ENCODE results near the gene AKNA. TPM values are rescaled to one million over a fixed set of nuclear protein-coding genes. Genes with fewer than 3 reads are reported as not detected.

AKNA gene
- total RNA-seq, 2 donors from 2014 or later: 7.3 to 11.9 TPM

GRCh38 chr9:114361542-114361941 is 26.2 kb downstream of the AKNA start:
- no peaks in the 10 kb centered on the region for H3K9me3 ChIP-seq
- no peaks in the 10 kb centered on the region for H3K27me3 ChIP-seq
- peaks cover 0 to 21% of the 10 kb centered on the region in 2 donors for H3K36me3 ChIP-seq (replicated peaks in 1 of 2; ENCODE audit: insufficient read depth in 1 of 2, low read depth in 2 of 2)
- intact Hi-C loops (cut with DNase I): no loop called here
- ATAC-seq: no peak
- WGBS, 2 donors: 84 to 87% methylated on average over 6 to 7 of the region's 7 CpGs
- TF ChIP-seq CTCF (IDR thresholded peaks at IDR 0.05): no peak
- no peak for TF ChIP-seq POLR2A (IDR thresholded peaks at IDR 0.05)
- DNase-seq: no peak
- no peak overlapping the region for H3K27ac ChIP-seq
- H3K4me1 ChIP-seq: no peaks in the 10 kb centered on the region
- H3K4me3 ChIP-seq: no peak overlapping the region

- no peaks in the 10 kb centered on the region for H3K9me3 ChIP-seq
- peaks cover 0 to 25% of the 10 kb centered on the region in 2 donors for H3K36me3 ChIP-seq (replicated peaks in 1 of 2; ENCODE audit: insufficient read depth in 1 of 2, low read depth in 2 of 2)
- TF ChIP-seq POLR2A (IDR thresholded peaks at IDR 0.05) (no peak), CTCF (IDR thresholded peaks at IDR 0.05) (no peak)
- no peak overlapping the region for H3K4me3 ChIP-seq
- ATAC-seq (no peak), DNase-seq (no peak)
- no peak overlapping the region for H3K27ac ChIP-seq
- intact Hi-C loops (cut with DNase I): no loop called here
- H3K27me3 ChIP-seq: no peaks in the 10 kb centered on the region
- WGBS, 2 donors: 86 to 90% methylated on average over 5 to 7 of the region's 7 CpGs
- no peaks in the 10 kb centered on the region for H3K4me1 ChIP-seq
These were observed 28.0 kb downstream of the AKNA start for GRCh38 chr9:114359801-114360200.

GRCh38 chr9:114357911-114358328 is 29.9 kb downstream of the AKNA start:
- H3K4me1 ChIP-seq: no peaks in the 10 kb centered on the region
- no peak overlapping the region for H3K4me3 ChIP-seq
- DNase-seq (no peak), ATAC-seq (no peak)
- 82 to 96% methylated on average over 4 to 9 of the region's 9 CpGs for WGBS, 2 donors
- H3K36me3 ChIP-seq (replicated peaks in 1 of 2; ENCODE audit: insufficient read depth in 1 of 2, low read depth in 2 of 2): peaks cover 0 to 25% of the 10 kb centered on the region in 2 donors
- no peak overlapping the region for H3K27ac ChIP-seq
- no peaks in the 10 kb centered on the region for H3K9me3 ChIP-seq
- H3K27me3 ChIP-seq: no peaks in the 10 kb centered on the region
- intact Hi-C loops (cut with DNase I): no loop called here
- TF ChIP-seq POLR2A (IDR thresholded peaks at IDR 0.05) (no peak), CTCF (IDR thresholded peaks at IDR 0.05) (no peak)

- intact Hi-C loops (cut with DNase I): no loop called here
- ATAC-seq (no peak), DNase-seq (no peak)
- no peaks in the 10 kb centered on the region for H3K9me3 ChIP-seq
- 87 to 89% methylated on average over 6 of the region's 6 CpGs for WGBS, 2 donors
- TF ChIP-seq CTCF (IDR thresholded peaks at IDR 0.05) (no peak), POLR2A (IDR thresholded peaks at IDR 0.05) (no peak)
- no peak overlapping the region for H3K27ac ChIP-seq
- H3K27me3 ChIP-seq: no peaks in the 10 kb centered on the region
- H3K4me1 ChIP-seq: no peaks in the 10 kb centered on the region
- H3K4me3 ChIP-seq: no peak overlapping the region
- H3K36me3 ChIP-seq (replicated peaks in 1 of 2; ENCODE audit: insufficient read depth in 1 of 2, low read depth in 2 of 2): peaks cover 0 to 23% of the 10 kb centered on the region in 2 donors
These were observed 30.4 kb downstream of the AKNA start for GRCh38 chr9:114357360-114357759.

- no peak for ATAC-seq
- H3K27ac ChIP-seq: no peak overlapping the region
- no peaks in the 10 kb centered on the region for H3K4me1 ChIP-seq
- TF ChIP-seq CTCF (IDR thresholded peaks at IDR 0.05) (no peak), POLR2A (IDR thresholded peaks at IDR 0.05) (no peak)
- H3K9me3 ChIP-seq: no peaks in the 10 kb centered on the region
- no peak for DNase-seq
- 83 to 86% methylated on average over 6 of the region's 6 CpGs for WGBS, 2 donors
- intact Hi-C loops (cut with DNase I): no loop called here
- no peak overlapping the region for H3K4me3 ChIP-seq
- no peaks in the 10 kb centered on the region for H3K27me3 ChIP-seq
- H3K36me3 ChIP-seq (replicated peaks in 1 of 2; ENCODE audit: insufficient read depth in 1 of 2, low read depth in 2 of 2): peaks cover 0 to 23% of the 10 kb centered on the region in 2 donors
These were observed 31.0 kb downstream of the AKNA start for GRCh38 chr9:114356792-114357191.
